Natural killer cell (primary cell): Measurements from ENCODE around the gene ZNF783. TPM values are rescaled to one million over a fixed set of nuclear protein-coding genes. Genes with fewer than 3 reads are reported as not detected.
A peak's percentile ranks its signal among the peaks of the same experiment; 100 is the strongest.

Source experiments
- ATAC-seq, 3 donors: fragments of 150-1000 bp in 2 of 3; fragments of 200-7000 bp in 1 of 3; cut with Tn5 transposase; 1 replicate in 1 of 3; 2 replicates in 2 of 3; pipeline ENCODE4 v1.10.0; 2021; ENCODE audit warnings: mild to moderate bottlenecking in 2 of 3, moderate library complexity in 2 of 3
- DNase-seq, 2 donors: peaks; one replicate each; pipeline versions ENCODE4 v3.0.0 to v3.0.0-alpha.2; 2013 to 2021; ENCODE audit warnings: mixed read lengths in 1 of 2
- H3K27ac ChIP-seq: one replicate; pipeline ENCODE4 v1.5.1; 2013; ENCODE audit warnings: mild to moderate bottlenecking, low read length
- H3K27me3 ChIP-seq: one replicate; pipeline ENCODE4 v1.6.1; 2013; ENCODE audit warnings: low read length; ENCODE audit not compliant: control insufficient read depth, insufficient read depth
- H3K36me3 ChIP-seq: one replicate; pipeline ENCODE4 v1.6.1; 2013; ENCODE audit warnings: low read length; ENCODE audit not compliant: control insufficient read depth, insufficient read depth
- H3K4me1 ChIP-seq: one replicate; pipeline ENCODE4 v1.6.1; 2013; ENCODE audit warnings: low read length; ENCODE audit not compliant: control insufficient read depth, insufficient read depth
- H3K4me3 ChIP-seq: one replicate; pipeline ENCODE4 v1.5.1; 2013; ENCODE audit warnings: low read length
- H3K9me3 ChIP-seq: one replicate; pipeline ENCODE4 v1.6.1; 2013; ENCODE audit warnings: low read length; ENCODE audit not compliant: control insufficient read depth, insufficient read depth
- H3K27ac Mint-ChIP-seq, 2 donors: one replicate each; pipeline ENCODE4 v1.8.0; 2022; ENCODE audit warnings: mild to moderate bottlenecking in 2 of 2, mixed read lengths in 2 of 2, moderate library complexity in 1 of 2
- H3K27me3 Mint-ChIP-seq, 2 donors: one replicate each; pipeline ENCODE4 v1.8.0; 2022; ENCODE audit warnings: low read depth in 2 of 2, mixed read lengths in 2 of 2
- H3K36me3 Mint-ChIP-seq: one replicate; pipeline ENCODE4 v1.8.0; 2022; ENCODE audit warnings: mixed read lengths
- H3K4me1 Mint-ChIP-seq, 2 donors: one replicate each; pipeline ENCODE4 v1.8.0; 2022; ENCODE audit warnings: mixed read lengths in 2 of 2
- H3K4me3 Mint-ChIP-seq: one replicate; pipeline ENCODE4 v1.8.0; 2022; ENCODE audit warnings: mild to moderate bottlenecking, moderate library complexity, mixed read lengths
- H3K9me3 Mint-ChIP-seq, 2 donors: one replicate each; pipeline ENCODE4 v1.8.0; 2022; ENCODE audit warnings: mixed read lengths in 2 of 2
- CTCF ChIP-seq: fragments of 200-600 bp; IDR thresholded peaks from one replicate; pipeline ENCODE4 v1.8.0; 2022; ENCODE audit warnings: antibody characterized with exemption
- WGBS: methylation state at CpG from one replicate; pipeline ENCODE4 v1.1.7; 2013; ENCODE audit warnings: missing lambda C conversion rate; ENCODE audit not compliant: insufficient coverage; 5-methylcytosine and 5-hydroxymethylcytosine counted together
- intact Hi-C: fragments of 100-400 bp; cut with micrococcal nuclease; formaldehyde crosslinking; loops from one replicate; pipeline ENCODE4 v1.14.2; 2022
- total RNA-seq, 4 donors: library from RNA; stranded (reverse); fragments of 120-200 nt in 1 of 4; gene quantifications; one replicate each; pipeline versions ENCODE4 v1.2.3 to v1.2.4, GENCODE V29; 2013 to 2022

Gene ZNF783
- 10 to 100 TPM; 24.0 to 29.8 (median 28.3) TPM for total RNA-seq
- 17.5 TPM for total RNA-seq (2013)

- no peaks in the 10 kb centered on the region for H3K27me3 Mint-ChIP-seq
- Histone ChIP-seq H3K27ac (peak within 1 kb of the TSS; percentile 81), H3K4me1 (peaks cover 16% of the 10 kb centered on the region), H3K36me3 (peaks cover 12% of the 10 kb centered on the region), H3K4me3 (peak within 1 kb of the TSS; percentile 57), H3K27me3 (no peaks in the 10 kb centered on the region), H3K9me3 (no peaks in the 10 kb centered on the region)
- H3K27ac Mint-ChIP-seq, result peak within 1 kb of the TSS; percentile 86 to 88
- peaks cover 21 to 33% of the 10 kb centered on the region in 2 donors for H3K4me1 Mint-ChIP-seq
- peak within 1 kb of the TSS; percentile 91 for H3K4me3 Mint-ChIP-seq
- DNase-seq, result peak; percentile 82 to 96
- under 1% methylated on average over 115 of the region's 115 CpGs for WGBS
- TF ChIP-seq CTCF, result peak; percentile 80
- ATAC-seq, result peak; percentile 86 to 95 (median 90)
- H3K9me3 Mint-ChIP-seq, result no peaks in the 10 kb centered on the region
- no peaks in the 10 kb centered on the region for H3K36me3 Mint-ChIP-seq
- intact Hi-C loops, result loop anchor here (2.0 kb wide), 2 partner anchors 23 to 363 kb away; no protein-coding TSS in a partner anchor
Observed at GRCh38 chr7:149261829-149262617, at the start of gene ZNF783. TSS of gene ZNF783 (plus strand) at chr7:149262196. CDS start at chr7:149262334, 138 bp downstream.

GRCh38 chr7:149214020-149214720 is 47.8 kb upstream of the ZNF783 start:
- Histone ChIP-seq H3K9me3 (no peaks in the 10 kb centered on the region), H3K27ac (no peak overlapping the region), H3K4me3 (no peak overlapping the region), H3K36me3 (peaks cover 76% of the 10 kb centered on the region), H3K27me3 (no peaks in the 10 kb centered on the region), H3K4me1 (no peaks in the 10 kb centered on the region)
- no peak for TF ChIP-seq CTCF
- peaks cover 16% of the 10 kb centered on the region for H3K36me3 Mint-ChIP-seq
- no peaks in the 10 kb centered on the region for H3K27me3 Mint-ChIP-seq
- ATAC-seq (no peak), DNase-seq (no peak)
- intact Hi-C loops, result no loop called here
- no peak overlapping the region for H3K4me3 Mint-ChIP-seq
- H3K27ac Mint-ChIP-seq, result no peak overlapping the region
- H3K9me3 Mint-ChIP-seq, result no peaks in the 10 kb centered on the region
- WGBS, result 95% methylated on average over 6 of the region's 7 CpGs
- peaks cover 3 to 10% of the 10 kb centered on the region in 2 donors for H3K4me1 Mint-ChIP-seq

DNA sequence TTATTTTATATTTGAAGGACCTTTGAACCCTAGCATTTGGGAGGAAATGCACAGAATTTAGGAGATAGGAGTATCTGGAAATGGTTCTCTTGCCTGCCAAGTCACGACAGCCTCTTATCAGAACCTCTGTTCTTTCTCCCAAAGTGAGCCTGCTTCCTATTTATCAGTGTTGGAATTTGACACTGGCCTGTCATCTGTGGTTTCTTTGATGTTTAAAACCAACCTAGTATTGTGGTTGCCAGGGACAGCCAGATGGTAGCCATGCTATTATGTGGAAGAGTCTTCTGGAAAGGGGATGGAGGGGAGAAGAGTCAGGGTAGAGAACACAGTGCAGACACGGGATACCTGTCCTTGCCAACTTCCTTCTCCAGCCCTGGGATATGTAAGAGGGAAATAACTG is 45.6 kb upstream of the ZNF783 start:
- H3K4me3 ChIP-seq, result no peak overlapping the region
- no peaks in the 10 kb centered on the region for H3K27me3 ChIP-seq
- H3K36me3 ChIP-seq, result peaks cover 66% of the 10 kb centered on the region
- Mint-ChIP-seq H3K4me3 (no peak overlapping the region), H3K36me3 (peaks cover 1% of the 10 kb centered on the region), H3K27ac (no peak overlapping the region), H3K4me1 (peaks cover 8 to 10% of the 10 kb centered on the region in 2 donors), H3K27me3 (no peaks in the 10 kb centered on the region), H3K9me3 (no peaks in the 10 kb centered on the region)
- intact Hi-C loops, result no loop called here
- DNase-seq (no peak), ATAC-seq (no peak)
- no peaks in the 10 kb centered on the region for H3K4me1 ChIP-seq
- H3K27ac ChIP-seq, result no peak overlapping the region
- H3K9me3 ChIP-seq, result no peaks in the 10 kb centered on the region
- WGBS, result 94% methylated on average over 2 of the region's 2 CpGs
- no peak for TF ChIP-seq CTCF
